ENCODE data around the gene RUSF1.
"Not testable (repeated sequence)": the region's sequence is repeated elsewhere in the genome, so short reads cannot be mapped to it uniquely, and the experiment has no call there.

Gene RUSF1

DNA sequence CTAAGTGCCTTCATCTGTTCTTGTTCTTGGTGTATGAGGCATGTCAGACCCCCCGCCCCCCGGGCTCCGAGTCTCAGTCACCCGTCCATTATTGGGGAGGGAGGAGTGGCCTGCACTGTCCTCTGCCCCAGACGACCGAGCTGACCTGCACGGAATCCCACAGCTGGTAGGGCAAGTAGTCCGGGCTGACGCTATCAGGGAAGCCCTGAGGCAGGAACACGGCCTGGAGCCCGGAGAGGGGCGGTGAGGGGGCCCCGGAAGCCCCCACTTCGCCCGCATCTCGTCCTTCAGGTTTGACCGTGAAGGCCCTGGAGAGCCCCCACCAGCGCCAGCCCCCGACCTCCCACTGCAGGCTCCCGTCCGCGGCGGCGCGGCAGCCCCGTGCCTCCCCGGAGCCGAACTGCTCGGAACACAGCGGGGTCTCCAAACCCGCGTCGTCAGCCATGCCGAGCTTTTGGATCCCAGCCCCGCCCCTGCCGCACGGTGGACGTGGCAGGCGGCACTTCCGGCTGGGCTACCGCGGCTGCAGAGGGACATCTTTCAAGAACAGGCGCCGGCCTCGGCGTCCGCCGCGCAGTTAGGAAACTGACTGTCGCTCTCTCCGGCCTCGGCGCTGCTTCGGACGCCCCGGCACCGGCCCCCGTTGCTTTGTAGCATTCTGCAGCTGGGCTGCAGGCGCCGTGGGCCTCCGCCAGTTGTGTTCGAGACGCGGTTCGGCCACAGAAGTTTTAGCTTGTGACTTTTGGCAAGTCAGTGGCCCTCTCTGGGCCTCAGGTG is at the start of gene RUSF1:
Gene RUSF1, minus strand, starts transcription at position 463 of the 777 bp plus-strand sequence. Its CDS starts 18 bp downstream, at position 445.
- DNase-seq (ENCODE audit: low read depth), result peak; percentile 91

DNA sequence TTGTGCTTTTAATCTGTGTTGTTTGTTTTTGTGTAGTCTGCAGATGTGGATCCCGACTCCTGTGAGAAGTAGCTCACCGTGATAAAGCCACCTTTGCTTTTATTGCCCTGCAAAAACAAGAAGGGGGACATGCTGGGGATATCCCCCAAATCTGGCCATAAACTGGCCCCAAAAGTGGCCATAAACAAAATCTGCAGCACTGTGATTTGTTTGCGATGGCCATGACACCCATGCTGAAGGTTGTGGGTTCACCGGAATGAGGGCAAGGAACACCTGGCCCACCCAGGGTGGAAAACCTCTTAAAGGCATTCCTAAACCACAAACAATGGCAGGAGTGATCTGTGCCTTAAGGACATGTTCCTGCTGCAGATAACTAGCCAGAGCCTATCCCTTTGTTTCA is 34.6 kb upstream of the RUSF1 start:
- DNase-seq (ENCODE audit: low read depth), result no peak

DNA sequence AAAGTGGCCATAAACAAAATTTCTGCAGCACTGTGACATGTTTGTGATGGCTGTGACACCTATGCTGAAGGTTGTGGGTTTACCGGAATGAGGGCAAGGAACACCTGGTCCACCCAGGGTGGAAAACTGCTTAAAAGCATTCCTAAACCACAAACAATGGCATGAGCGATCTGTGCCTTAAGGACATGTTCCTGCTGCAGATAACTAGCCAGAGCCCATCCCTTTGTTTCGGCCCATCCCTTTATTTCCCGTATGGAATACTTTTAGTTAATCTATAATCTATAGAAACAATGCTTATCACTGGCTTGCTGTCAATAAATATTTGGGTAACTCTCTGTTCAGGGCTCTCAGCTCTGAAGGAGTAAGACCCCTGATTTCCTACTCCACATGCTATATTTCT is 31.6 kb upstream of the RUSF1 start:
- DNase-seq (ENCODE audit: low read depth), result not testable (repeated sequence)

DNA sequence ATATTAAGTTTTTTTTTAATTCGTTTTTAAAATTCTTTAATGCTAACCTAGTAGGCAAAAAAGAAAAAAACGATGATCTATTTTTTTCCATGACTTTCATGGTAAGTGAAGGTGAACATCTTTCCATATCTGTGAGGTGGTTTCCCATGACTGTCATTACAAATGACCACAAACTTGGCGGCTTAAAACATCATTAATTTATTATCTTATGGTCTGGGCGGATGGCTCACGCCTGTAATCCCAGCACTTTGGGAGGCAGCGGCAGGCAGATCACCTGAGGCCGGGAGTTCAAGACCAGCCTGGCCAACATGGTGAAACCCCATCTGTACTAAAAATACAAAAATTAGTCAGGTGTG is 30.0 kb upstream of the RUSF1 start:
- not testable (repeated sequence) for DNase-seq (ENCODE audit: low read depth)

DNA sequence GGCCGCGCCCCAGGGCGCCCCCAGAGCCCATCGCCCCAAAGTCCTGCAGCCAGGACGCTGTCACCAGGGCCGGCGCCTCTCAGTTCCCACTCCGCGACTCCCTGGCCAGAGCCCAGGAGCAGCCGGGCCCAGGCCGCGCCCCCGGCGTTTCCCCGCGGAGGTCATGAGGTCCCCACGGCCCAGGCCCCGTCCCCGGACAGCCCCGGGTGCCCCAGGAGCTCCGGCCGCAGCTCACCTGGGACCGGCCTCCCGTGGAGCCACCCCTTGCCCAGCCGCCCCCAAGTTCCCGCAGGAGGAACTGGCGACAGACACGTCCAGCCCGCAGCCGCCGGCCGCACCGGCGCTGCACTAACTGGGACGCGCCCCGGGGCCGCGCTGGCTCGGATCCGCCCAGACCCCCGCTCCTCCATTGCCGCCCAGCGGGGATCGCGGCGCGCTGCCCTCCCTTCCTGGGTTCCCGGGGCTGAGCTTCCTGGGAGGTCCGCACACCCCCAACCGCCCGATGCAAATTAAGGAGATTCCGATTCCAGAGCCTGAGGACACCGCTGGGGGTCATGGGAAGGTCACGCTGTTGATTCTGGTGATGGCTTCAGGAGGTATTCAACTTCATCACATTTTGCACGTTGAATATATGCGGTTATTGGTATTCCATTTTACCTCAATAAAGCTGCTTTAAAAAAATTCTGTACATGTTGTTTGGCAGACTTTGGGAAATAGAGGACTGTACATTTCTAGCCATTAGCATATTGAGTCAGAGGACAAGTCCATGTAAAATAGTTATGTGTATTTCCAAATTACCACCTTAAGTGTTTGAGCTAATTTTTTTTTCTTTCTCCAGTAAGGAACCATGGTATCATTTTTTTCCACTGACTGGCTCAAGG is 29.4 kb upstream of the RUSF1 start:
- DNase-seq (ENCODE audit: low read depth), result no peak

DNA sequence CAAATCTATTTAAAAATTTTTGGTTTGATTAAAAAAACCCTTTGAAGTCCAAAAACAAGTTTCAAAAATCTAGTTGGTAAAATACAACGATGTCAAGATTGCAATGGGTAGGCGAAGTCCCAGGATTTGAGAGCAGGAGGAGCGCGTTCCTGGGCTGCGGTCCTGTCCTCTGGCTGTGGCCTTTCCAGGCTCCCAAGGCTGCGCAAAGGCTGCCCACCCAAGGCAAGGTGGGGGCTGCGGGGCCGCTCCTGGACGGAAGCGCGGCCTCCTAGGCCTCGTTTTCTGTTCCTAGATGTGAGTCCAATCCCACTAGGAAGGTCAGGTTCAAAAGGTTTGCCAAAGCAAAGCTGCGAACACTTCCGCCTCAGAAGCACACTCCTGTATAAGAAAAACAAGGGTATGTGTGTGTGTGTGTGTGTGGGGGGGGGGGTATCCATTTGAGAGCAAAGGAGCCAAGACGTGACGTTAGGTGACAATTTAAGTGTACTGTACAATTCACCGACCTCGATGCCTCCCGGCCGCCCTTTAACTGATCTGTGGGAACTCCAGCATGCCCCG is 28.7 kb upstream of the RUSF1 start:
- DNase-seq (ENCODE audit: low read depth), result no peak

DNA sequence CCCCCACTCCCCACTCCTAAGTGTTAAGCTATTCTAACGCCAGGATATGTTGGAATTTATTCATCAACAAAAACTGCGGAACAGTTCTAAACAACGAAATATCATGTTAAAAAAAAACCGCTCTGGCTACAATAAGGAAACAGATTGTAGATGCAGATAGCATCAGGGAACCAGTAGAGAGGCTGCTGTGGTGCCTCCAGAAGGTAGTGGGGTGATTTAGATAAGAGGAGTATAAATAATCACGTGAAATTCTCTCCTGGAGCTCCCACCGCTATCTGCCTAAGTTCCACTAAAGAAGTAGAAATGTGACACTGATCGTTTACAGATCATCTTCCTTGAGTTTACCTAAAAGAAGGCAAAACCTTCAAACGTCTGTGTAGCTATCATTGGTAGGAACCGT is 27.5 kb upstream of the RUSF1 start:
- no peak for DNase-seq (ENCODE audit: low read depth)

DNA sequence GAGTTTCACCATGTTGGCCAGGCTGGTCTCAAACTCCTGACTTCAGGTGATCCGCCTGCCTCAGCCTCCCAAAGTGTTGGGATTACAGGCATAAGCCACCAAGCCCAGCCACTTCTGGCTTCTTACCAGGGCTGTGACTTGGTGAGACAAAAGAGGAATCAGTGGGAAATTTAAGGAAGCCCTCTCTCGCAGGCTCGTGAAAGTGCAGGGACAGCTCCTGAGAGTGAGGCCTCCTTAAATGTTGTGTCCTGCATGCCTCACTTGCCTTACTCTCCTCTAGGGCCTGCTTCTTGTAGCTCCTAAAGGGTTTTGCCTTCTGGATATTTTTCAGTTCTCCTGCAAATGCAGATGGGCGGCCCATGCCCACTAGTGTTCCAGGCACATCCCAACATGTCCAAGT is 24.7 kb upstream of the RUSF1 start:
- no peak for DNase-seq (ENCODE audit: low read depth)

DNA sequence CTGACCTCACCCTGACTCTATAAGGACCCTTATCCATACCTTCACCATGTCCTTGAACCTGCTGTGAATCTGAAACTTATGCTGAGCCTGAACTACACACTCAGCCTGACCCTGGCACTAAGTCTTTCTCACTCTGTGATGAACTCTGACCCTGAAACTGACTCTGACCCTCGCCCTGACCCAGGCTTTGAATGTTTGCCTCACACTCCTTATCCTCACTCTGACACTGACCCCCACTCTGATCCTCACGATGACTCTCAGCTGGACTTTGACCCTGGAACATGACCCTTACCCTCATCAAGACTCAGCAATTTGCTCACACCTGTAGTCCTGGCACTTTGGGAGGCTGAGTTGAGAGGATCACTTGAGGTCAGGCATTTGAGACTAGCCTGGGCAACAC is 23.9 kb upstream of the RUSF1 start:
- DNase-seq (ENCODE audit: low read depth), result no peak

DNA sequence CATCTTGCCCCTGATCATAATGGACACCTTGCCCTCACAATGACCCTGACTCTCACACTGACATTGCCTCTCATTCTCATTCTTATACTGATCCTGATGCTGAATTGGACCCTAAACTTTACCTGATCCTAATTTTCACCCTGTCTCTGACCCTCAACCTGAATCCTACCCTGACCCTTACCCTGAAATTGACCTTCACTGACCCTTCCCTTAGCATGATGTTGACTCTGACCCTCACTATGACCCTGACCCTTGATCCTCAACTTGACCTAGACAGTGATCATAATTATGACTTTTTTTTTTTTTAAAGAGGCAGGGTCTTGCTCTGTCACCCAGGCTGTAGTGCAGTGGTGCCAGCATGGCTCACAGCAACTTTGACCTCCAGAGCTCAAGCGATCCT is 22.9 kb upstream of the RUSF1 start:
- DNase-seq (ENCODE audit: low read depth), result no peak

DNA sequence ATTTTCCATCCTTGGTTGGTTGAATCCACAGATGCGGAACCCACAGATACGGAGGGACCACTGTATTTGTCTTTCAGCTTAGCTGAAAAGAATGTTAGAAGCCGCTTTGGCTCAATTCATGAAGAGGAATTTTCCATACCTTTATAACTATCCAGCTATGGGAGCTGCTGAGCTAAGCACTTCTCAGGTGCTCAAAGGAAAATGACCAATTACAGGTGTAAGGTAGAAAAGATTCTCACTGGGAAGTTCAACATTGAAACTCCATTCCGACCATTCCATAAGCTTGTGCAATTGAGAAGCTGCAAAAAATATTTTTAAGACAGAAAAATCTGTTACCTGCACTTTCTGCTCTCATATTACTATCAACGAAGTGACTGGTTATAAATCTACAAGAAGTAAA is 22.2 kb upstream of the RUSF1 start:
- no peak for DNase-seq (ENCODE audit: low read depth)

DNA sequence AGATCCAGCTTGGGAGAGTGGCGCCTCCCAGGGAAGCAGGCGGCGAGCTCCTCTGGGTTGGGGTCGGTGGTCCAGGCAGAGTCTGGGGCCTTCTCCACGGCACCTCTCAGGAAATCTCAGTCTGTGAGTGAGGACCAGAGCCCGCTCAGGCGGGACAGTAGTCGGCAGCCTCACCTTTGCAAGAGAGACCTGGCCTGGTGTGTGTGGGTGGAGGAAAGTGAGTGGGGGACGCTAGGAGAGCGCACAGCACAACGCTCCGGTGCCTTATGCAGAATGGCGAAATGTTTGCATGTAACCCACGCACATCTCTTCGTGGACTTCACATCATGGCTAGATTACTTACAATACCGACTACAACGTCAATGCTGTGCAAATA is 21.7 kb upstream of the RUSF1 start:
- DNase-seq (ENCODE audit: low read depth), result no peak

DNA sequence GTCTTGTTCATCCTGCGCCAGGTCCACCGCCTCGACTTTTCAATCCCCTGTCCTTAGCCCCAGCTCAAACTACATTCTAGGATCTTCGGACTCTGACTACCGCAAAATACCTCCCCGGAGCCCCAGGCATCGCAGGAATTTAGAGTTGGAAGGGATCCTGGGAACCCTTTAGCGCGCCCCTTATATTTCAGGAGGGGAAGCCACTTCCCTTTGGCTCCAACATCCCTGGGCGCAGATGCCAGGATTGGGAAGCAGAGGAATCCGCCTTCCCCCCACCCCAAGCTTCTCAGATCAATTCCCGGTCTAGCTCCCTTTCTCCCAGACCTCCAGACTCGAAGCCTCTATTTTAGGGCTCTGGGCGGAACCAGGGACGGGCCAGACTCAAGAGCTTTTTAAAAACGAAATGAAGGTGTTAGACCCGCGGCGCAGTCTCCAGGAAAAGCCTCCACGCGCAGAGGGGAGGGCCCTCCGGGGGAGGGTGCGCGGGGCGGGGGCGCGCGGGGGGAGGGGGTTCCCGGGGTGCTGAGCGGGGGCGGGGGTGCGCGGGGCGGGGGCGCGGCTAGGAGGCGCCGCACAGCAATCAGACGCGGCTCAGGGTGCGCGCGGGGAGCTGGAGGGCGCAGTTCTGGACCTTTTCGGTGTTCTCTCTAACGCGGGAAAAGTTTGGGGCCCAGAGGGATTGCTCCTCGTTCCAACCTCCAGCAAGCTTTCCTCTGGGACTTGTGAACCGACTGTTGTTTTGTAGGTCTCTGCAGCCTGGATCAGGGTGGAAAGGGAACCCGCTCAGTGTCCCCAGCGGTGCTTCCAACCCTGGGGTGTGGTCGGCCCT is 21.1 kb upstream of the RUSF1 start:
- DNase-seq (ENCODE audit: low read depth), result peak; percentile 58

DNA sequence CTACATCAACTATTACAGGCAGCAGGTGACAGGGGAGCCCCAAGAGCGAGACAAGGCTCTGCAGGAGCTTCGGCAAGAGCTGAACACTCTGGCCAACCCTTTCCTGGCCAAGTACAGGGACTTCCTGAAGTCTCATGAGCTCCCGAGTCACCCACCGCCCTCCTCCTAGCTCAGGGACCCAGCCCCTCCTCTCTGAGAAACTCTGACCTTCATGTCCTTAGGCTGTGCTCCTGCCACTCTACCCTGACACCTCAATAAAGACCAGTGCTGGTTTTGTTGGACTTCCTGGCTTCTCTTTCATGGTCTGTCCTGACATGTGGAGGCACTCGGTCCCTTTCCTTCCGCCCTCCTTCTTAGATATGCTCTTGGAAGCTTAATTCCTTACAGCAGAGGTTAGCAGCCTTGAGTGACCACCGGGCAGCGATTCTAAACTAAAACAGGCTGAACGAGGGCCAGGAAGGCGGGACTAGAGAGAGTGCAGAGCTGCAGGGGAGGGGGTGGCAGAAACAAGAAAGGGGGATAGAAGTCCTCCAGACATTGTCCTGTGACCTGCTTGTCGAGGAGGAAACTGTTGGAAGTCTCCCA is 20.4 kb upstream of the RUSF1 start:
- DNase-seq (ENCODE audit: low read depth), result no peak

DNA sequence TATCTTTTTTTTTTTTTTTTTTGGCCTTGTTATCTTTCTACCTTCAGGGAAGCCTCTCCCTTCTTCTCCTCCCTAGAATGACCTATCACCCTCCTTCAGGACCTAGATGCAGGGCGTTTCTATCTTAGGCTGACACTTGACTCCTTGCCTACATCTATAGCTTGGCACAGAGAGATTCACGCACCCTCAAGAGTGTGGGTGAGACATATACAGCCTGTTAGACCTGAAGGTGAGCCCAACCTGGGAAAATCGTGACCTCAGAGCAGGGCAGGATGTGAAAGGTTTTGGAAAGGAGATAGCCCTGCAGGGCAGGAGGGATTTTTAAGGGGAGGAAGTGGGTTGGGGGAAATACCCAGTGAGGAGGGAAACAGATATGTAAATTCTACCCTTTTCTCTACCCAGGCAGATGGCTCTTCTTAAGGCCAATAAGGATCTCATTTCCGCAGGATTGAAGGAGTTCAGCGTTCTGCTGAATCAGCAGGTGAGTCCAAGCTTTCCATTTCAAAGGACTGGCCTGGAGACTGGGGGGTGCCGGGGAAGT is 19.6 kb upstream of the RUSF1 start, which contains the start of gene AHSP:
Gene AHSP, plus strand, starts transcription at position 167 of the 541 bp plus-strand sequence. Its CDS starts 240 bp downstream, at position 407.
- DNase-seq (ENCODE audit: low read depth), result no peak

DNA sequence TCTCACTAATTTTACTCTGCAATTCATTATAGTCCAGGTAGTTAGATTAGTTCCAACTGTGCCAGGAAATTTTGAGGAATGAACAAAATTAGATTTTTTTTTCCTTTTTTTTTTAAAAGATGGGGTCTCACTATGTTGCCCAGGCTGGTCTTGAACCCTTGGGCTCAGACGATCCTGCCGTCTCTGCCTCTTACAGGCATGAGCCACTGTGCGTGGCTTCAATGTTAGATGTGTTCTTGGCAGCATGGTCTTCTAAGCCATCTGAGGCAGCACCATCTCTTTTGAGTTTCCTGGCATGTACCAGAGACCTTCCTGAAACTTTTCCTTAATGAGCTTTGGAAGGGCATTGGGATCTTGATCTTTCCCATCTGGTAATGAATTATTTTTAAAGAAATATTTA is 16.9 kb upstream of the RUSF1 start:
- no peak for DNase-seq (ENCODE audit: low read depth)

DNA sequence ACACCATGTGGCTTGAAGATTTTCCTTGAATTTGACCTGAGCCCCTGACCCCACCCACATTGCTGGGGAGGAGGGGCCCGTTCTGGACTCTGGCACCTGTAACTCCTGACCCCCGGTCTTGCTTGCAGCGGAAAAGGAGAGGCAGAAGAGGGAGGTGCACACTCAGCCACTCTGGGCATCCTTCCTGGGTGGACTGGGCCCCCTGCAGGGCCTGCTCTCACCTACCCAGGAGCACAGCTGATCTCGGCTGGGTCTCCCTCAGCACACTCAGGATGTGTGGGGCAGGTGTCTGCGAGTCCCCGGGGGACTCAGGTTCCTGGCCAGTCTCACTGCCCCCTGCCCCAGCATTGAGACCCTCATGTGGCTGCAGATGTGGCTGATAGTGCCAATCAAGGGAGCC is 15.6 kb upstream of the RUSF1 start:
- not testable (repeated sequence) for DNase-seq (ENCODE audit: low read depth)

DNA sequence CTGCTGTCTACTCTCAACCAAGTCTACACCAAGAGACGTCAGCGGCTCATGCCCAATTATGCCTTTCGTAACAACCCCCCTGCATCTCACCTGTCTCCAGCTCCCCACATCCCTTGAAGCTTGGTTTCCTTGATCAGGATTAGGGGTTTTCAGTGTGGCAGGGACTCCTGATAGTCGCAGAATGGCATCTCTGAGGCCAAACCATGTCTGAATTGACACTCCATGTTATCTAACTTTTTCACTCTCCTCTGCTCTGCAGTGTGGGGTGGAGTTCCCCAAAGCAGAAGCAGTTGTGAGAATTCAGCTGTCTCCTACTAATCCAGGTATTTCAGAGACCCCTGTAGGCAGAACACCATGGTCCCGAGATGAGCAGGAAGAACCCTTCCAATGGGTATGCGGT is 13.9 kb upstream of the RUSF1 start:
- no peak for DNase-seq (ENCODE audit: low read depth)

DNA sequence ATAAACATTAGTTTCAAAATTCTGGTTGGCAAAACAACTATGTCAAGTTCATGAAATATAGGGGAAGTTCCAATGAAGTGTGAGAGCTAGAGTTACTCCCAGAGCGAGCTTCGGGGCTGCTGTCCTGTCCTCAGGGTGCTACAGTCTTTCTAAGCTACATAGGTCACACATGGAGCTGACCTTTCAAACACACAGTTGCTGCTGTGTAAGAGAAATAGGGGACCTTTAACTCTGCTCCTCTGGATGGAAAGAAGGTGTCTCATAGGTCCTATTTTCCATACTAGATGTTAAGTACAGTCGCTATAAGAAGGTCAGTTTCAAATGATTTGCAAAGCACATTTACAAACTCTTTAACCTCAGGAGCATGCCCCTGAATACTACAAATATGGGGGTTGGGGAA is 13.2 kb upstream of the RUSF1 start:
- no peak for DNase-seq (ENCODE audit: low read depth)

DNA sequence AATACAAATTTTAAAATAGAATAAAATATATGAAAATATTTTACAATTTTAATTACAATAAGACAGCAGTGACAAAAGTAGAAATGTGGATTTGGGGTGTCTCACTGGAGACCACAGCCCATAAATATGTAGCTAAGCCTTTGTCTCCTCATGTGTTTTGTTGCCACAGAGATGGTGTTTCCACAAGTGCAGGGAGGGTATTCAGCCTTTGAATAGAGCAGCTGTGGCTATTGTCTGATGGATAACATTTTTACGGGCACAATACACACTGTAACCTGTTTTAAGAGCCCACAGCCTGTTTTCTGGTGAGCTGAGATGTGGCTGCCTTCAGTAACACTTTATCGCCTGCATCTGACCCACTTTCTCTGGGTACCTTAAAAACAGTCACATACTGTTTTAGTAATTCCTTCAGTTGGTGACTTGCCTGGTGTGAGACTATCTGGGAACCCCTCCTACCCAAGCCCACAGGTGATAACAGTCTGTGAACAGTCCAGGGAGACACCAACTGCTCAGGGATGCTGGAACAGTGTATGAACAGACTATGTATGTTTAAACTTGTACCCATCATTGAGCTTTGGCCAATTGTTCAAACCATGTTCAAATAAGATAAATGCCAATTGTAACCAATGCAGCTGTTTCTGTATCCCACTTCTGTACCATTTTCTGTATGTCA is 11.7 kb upstream of the RUSF1 start:
- no peak for DNase-seq (ENCODE audit: low read depth)
